Natural killer cell (primary cell): ENCODE data around the gene MAST4. TPM values are rescaled to one million over a fixed set of nuclear protein-coding genes. Genes with fewer than 3 reads are reported as not detected.
A peak's percentile ranks its signal among the peaks of the same experiment; 100 is the strongest.

Source experiments
- ATAC-seq, 3 donors: fragments of 150-1000 bp in 2 of 3; fragments of 200-7000 bp in 1 of 3; cut with Tn5 transposase; 1 replicate in 1 of 3; 2 replicates in 2 of 3; pipeline ENCODE4 v1.10.0; 2021; ENCODE audit warnings: mild to moderate bottlenecking in 2 of 3, moderate library complexity in 2 of 3
- DNase-seq, 2 donors: peaks; one replicate each; pipeline versions ENCODE4 v3.0.0 to v3.0.0-alpha.2; 2013 to 2021; ENCODE audit warnings: mixed read lengths in 1 of 2
- H3K27ac ChIP-seq: one replicate; pipeline ENCODE4 v1.5.1; 2013; ENCODE audit warnings: mild to moderate bottlenecking, low read length
- H3K27me3 ChIP-seq: one replicate; pipeline ENCODE4 v1.6.1; 2013; ENCODE audit warnings: low read length; ENCODE audit not compliant: control insufficient read depth, insufficient read depth
- H3K36me3 ChIP-seq: one replicate; pipeline ENCODE4 v1.6.1; 2013; ENCODE audit warnings: low read length; ENCODE audit not compliant: control insufficient read depth, insufficient read depth
- H3K4me1 ChIP-seq: one replicate; pipeline ENCODE4 v1.6.1; 2013; ENCODE audit warnings: low read length; ENCODE audit not compliant: control insufficient read depth, insufficient read depth
- H3K4me3 ChIP-seq: one replicate; pipeline ENCODE4 v1.5.1; 2013; ENCODE audit warnings: low read length
- H3K9me3 ChIP-seq: one replicate; pipeline ENCODE4 v1.6.1; 2013; ENCODE audit warnings: low read length; ENCODE audit not compliant: control insufficient read depth, insufficient read depth
- H3K27ac Mint-ChIP-seq, 2 donors: one replicate each; pipeline ENCODE4 v1.8.0; 2022; ENCODE audit warnings: mild to moderate bottlenecking in 2 of 2, mixed read lengths in 2 of 2, moderate library complexity in 1 of 2
- H3K27me3 Mint-ChIP-seq, 2 donors: one replicate each; pipeline ENCODE4 v1.8.0; 2022; ENCODE audit warnings: low read depth in 2 of 2, mixed read lengths in 2 of 2
- H3K36me3 Mint-ChIP-seq: one replicate; pipeline ENCODE4 v1.8.0; 2022; ENCODE audit warnings: mixed read lengths
- H3K4me1 Mint-ChIP-seq, 2 donors: one replicate each; pipeline ENCODE4 v1.8.0; 2022; ENCODE audit warnings: mixed read lengths in 2 of 2
- H3K4me3 Mint-ChIP-seq: one replicate; pipeline ENCODE4 v1.8.0; 2022; ENCODE audit warnings: mild to moderate bottlenecking, moderate library complexity, mixed read lengths
- H3K9me3 Mint-ChIP-seq, 2 donors: one replicate each; pipeline ENCODE4 v1.8.0; 2022; ENCODE audit warnings: mixed read lengths in 2 of 2
- WGBS: methylation state at CpG from one replicate; pipeline ENCODE4 v1.1.7; 2013; ENCODE audit warnings: missing lambda C conversion rate; ENCODE audit not compliant: insufficient coverage; 5-methylcytosine and 5-hydroxymethylcytosine counted together
- intact Hi-C: fragments of 100-400 bp; cut with micrococcal nuclease; formaldehyde crosslinking; loops from one replicate; pipeline ENCODE4 v1.14.2; 2022
- total RNA-seq, 4 donors: library from RNA; stranded (reverse); fragments of 120-200 nt in 1 of 4; gene quantifications; one replicate each; pipeline versions ENCODE4 v1.2.3 to v1.2.4, GENCODE V29; 2013 to 2022
- TF ChIP-seq, protein P1 (sequence below): fragments of 200-600 bp; IDR thresholded peaks from one replicate; pipeline ENCODE4 v1.8.0; 2022; ENCODE audit warnings: antibody characterized with exemption

MAST4 gene
- total RNA-seq, 3 donors from 2014 or later (not counting 1 experiment from before 2014, with no cell fraction given) = 6.5 to 14.1 (median 12.7) TPM

DNA sequence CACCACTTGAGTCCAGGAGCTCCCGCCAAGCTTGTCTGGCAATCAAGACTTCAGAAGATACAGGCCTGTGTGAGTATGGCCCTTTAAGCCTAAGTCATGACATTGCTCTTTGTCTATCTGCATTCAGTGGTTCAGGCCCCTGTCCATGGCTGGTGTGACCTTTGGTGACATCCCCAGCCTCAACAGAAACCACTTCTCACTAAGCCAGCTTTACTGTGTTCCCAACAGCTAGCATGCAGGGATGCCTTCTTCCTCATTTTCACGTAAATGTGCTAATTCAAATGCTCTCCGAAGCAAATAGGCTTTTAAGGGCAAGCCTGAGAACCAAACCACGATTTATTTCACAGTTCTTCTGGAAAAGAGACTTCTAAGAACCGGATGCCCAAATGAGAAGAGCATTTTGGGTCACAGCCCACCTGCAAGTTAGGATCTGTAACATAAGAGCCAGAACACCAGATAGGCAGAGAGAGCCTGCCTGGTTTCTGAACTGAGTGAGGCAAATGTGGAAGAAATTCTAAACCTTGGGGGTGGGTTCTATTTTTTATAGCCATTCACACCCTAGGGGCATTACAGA is 585.5 kb downstream of the MAST4 start:
- Mint-ChIP-seq H3K36me3 (peaks cover 9% of the 10 kb centered on the region), H3K9me3 (peaks cover 0 to 6% of the 10 kb centered on the region in 2 donors), H3K4me1 (peaks cover 30 to 45% of the 10 kb centered on the region in 2 donors), H3K27me3 (no peaks in the 10 kb centered on the region), H3K4me3 (peak overlapping the region; percentile 18), H3K27ac (peak overlapping the region; percentile 30 to 50)
- H3K36me3 ChIP-seq = no peaks in the 10 kb centered on the region
- WGBS = 25% methylated on average over 5 of the region's 5 CpGs
- peak overlapping the region; percentile 26 for H3K27ac ChIP-seq
- H3K4me3 ChIP-seq = no peak overlapping the region
- intact Hi-C loops = no loop called here
- ATAC-seq (peak in 2 of 3 donors; percentile 53 to 93), DNase-seq (peak in 1 of 2 donors; percentile 21)
- no peaks in the 10 kb centered on the region for H3K27me3 ChIP-seq
- TF ChIP-seq, protein P1, sequence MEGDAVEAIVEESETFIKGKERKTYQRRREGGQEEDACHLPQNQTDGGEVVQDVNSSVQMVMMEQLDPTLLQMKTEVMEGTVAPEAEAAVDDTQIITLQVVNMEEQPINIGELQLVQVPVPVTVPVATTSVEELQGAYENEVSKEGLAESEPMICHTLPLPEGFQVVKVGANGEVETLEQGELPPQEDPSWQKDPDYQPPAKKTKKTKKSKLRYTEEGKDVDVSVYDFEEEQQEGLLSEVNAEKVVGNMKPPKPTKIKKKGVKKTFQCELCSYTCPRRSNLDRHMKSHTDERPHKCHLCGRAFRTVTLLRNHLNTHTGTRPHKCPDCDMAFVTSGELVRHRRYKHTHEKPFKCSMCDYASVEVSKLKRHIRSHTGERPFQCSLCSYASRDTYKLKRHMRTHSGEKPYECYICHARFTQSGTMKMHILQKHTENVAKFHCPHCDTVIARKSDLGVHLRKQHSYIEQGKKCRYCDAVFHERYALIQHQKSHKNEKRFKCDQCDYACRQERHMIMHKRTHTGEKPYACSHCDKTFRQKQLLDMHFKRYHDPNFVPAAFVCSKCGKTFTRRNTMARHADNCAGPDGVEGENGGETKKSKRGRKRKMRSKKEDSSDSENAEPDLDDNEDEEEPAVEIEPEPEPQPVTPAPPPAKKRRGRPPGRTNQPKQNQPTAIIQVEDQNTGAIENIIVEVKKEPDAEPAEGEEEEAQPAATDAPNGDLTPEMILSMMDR = no peak
- peaks cover 10% of the 10 kb centered on the region for H3K9me3 ChIP-seq
- H3K4me1 ChIP-seq = peaks cover 16% of the 10 kb centered on the region

DNA sequence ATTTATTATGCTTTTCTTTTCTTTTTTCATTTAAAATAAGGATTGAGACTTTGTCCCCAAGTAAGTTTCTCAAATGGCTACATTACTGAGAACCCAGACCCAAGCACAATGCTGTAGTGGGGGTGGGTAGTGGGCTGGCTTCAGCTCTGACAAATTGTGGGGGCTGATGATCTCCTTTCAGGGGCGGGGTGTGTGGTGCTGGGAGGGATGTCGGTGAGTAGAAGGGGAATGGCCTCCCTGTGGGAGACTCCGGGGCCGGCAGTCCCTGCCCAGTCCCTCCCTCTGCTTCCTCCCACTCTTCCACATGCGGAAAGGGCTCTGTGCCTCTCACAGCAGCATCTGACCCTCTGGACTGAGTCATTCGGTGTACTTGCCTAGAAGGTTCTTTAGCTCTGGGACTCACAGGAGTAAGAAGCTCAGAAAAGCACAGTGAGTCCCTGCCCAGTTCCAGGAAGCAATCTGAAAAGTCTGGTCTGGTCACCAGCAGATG is 586.2 kb downstream of the MAST4 start:
- WGBS = 54% methylated on average over 5 of the region's 6 CpGs
- TF ChIP-seq, protein P1 = no peak
- H3K27ac ChIP-seq = no peak overlapping the region
- intact Hi-C loops = no loop called here
- no peaks in the 10 kb centered on the region for H3K36me3 ChIP-seq
- H3K4me1 ChIP-seq = peaks cover 16% of the 10 kb centered on the region
- peaks cover 0 to 2% of the 10 kb centered on the region in 2 donors for H3K9me3 Mint-ChIP-seq
- H3K4me3 Mint-ChIP-seq = no peak overlapping the region
- H3K4me1 Mint-ChIP-seq = peaks cover 32 to 51% of the 10 kb centered on the region in 2 donors
- no peak overlapping the region for H3K27ac Mint-ChIP-seq
- no peak overlapping the region for H3K4me3 ChIP-seq
- no peaks in the 10 kb centered on the region for H3K27me3 Mint-ChIP-seq
- peaks cover 6% of the 10 kb centered on the region for H3K9me3 ChIP-seq
- peaks cover 3% of the 10 kb centered on the region for H3K36me3 Mint-ChIP-seq
- no peak for ATAC-seq
- no peak for DNase-seq
- H3K27me3 ChIP-seq = no peaks in the 10 kb centered on the region

DNA sequence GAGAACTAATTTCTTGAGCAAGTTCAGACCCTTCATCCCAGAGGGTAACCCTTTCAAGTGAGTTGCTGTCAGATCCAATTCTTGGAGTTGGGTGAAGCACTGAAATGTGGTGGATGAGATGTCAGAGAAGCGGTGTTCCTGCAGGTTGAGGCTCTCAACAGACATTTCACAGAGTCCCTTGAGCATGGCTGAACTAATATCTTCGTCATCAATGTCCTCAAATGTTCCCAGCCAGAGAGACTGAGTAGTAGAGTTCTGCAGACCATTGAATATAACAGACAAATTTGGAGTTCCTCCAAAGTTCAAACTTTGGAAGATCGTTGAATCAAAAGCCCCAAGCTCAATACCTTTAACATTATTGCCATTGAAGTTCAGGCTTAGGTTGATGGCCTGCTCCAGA is 587.7 kb downstream of the MAST4 start:
- no peaks in the 10 kb centered on the region for H3K36me3 Mint-ChIP-seq
- Histone ChIP-seq H3K36me3 (no peaks in the 10 kb centered on the region), H3K9me3 (no peaks in the 10 kb centered on the region), H3K4me1 (peaks cover 25% of the 10 kb centered on the region), H3K27me3 (no peaks in the 10 kb centered on the region), H3K27ac (no peak overlapping the region), H3K4me3 (no peak overlapping the region)
- no peak overlapping the region for H3K4me3 Mint-ChIP-seq
- 99% methylated on average over 3 of the region's 3 CpGs for WGBS
- H3K27me3 Mint-ChIP-seq = no peaks in the 10 kb centered on the region
- H3K4me1 Mint-ChIP-seq = peaks cover 45 to 57% of the 10 kb centered on the region in 2 donors
- no peaks in the 10 kb centered on the region for H3K9me3 Mint-ChIP-seq
- TF ChIP-seq, protein P1 = no peak
- no peak for DNase-seq
- no peak for ATAC-seq
- H3K27ac Mint-ChIP-seq = no peak overlapping the region
- intact Hi-C loops = no loop called here
